ENCODE measurements around the gene TNNT2. TPM values are rescaled to one million over a fixed set of nuclear protein-coding genes. Genes with fewer than 3 reads are reported as not detected.

Gene TNNT2
- total RNA-seq, 1 experiment from 2014 or later, result 6.4 TPM

- peak overlapping the region; percentile 3; the same call in 1 of the 2 replicates for H3K4me2 ChIP-seq
- H3K9me2 ChIP-seq (ENCODE audit: insufficient read depth), result no peaks in the 10 kb centered on the region
- H3K9me3 ChIP-seq (ENCODE audit: insufficient read depth, low read depth), result no peaks in the 10 kb centered on the region
- H2AFZ ChIP-seq, result no peak overlapping the region
- intact Hi-C loops (cut with micrococcal nuclease; ENCODE audit: unreplicated experiment), result loop anchor here (2.0 kb wide), 1 partner anchor 21 kb away; no protein-coding TSS in a partner anchor
- H3F3A ChIP-seq (ENCODE audit: insufficient read depth, low read depth), result no peaks in the 10 kb centered on the region; the same call in 1 of the 2 replicates
- no TSS peak for BruUV-seq (replicated peaks)
- H3K36me3 ChIP-seq (ENCODE audit: low read depth), result no peaks in the 10 kb centered on the region
- H4K20me1 ChIP-seq (ENCODE audit: insufficient read depth), result no peaks in the 10 kb centered on the region
- H3K4me1 ChIP-seq (replicated peaks; ENCODE audit: insufficient read depth), result peaks cover 7% of the 10 kb centered on the region; the same call in 1 of the 2 replicates
- ChIA-PET CTCF (interaction anchor here (0.5 to 1.1 kb wide), 3 partner anchors 10 to 91 kb away, joined by 3 read pairs; no protein-coding TSS in a partner anchor), POLR2A (ENCODE audit: unreplicated experiment) (interaction anchor here (0.6 kb wide), 1 partner anchor 1843 kb away, joined by 3 read pairs; no protein-coding TSS in a partner anchor)
- H3K4me3 ChIP-seq, result no peak overlapping the region
- H3K27ac ChIP-seq, result no peak overlapping the region
- peaks cover 49% of the 10 kb centered on the region for H3K27me3 ChIP-seq (ENCODE audit: insufficient read depth, low read depth)
- no peaks in the 10 kb centered on the region for H3K79me2 ChIP-seq (ENCODE audit: low read depth)
- DNase-seq, result no peak
- TF ChIP-seq CTCF (conservative IDR thresholded peaks at IDR 0.05), result no peak
- TF ChIP-seq EZH2 (IDR thresholded peaks at IDR 0.05; ENCODE audit: low read depth), result no peak
Measured at GRCh38 chr1:201376107-201376463, 1.4 kb downstream of the TNNT2 start.

GRCh38 chr1:201375169-201375568 lies 2.3 kb downstream of the TNNT2 start:
- DNase-seq, result no peak
- Histone ChIP-seq H3F3A (ENCODE audit: insufficient read depth, low read depth) (no peaks in the 10 kb centered on the region; the same call in 1 of the 2 replicates), H3K27ac (no peak overlapping the region), H3K4me3 (no peak overlapping the region), H3K9me2 (ENCODE audit: insufficient read depth) (no peaks in the 10 kb centered on the region), H3K36me3 (ENCODE audit: low read depth) (no peaks in the 10 kb centered on the region), H2AFZ (no peak overlapping the region), H3K9me3 (ENCODE audit: insufficient read depth, low read depth) (no peaks in the 10 kb centered on the region), H3K27me3 (ENCODE audit: insufficient read depth, low read depth) (peaks cover 58% of the 10 kb centered on the region), H3K4me2 (no peak overlapping the region), H3K79me2 (ENCODE audit: low read depth) (no peaks in the 10 kb centered on the region), H4K20me1 (ENCODE audit: insufficient read depth) (no peaks in the 10 kb centered on the region), H3K4me1 (replicated peaks; ENCODE audit: insufficient read depth) (0 out of 2 replicates have a peak, but pooled peaks cover 7% of the 10 kb centered on the region)
- CTCF ChIA-PET, result interaction anchor here (0.5 to 0.7 kb wide), 5 partner anchors 9 to 138 kb away, joined by 3 to 6 read pairs (median 3); no protein-coding TSS in a partner anchor
- intact Hi-C loops (cut with micrococcal nuclease; ENCODE audit: unreplicated experiment), result no loop called here
- TF ChIP-seq CTCF (conservative IDR thresholded peaks at IDR 0.05), result no peak
- TF ChIP-seq EZH2 (IDR thresholded peaks at IDR 0.05; ENCODE audit: low read depth), result no peak
- no TSS peak for BruUV-seq (replicated peaks)
- POLR2A ChIA-PET (ENCODE audit: unreplicated experiment), result interaction anchor here (0.7 kb wide), 1 partner anchor 126 kb away, joined by 4 read pairs; no protein-coding TSS in a partner anchor

GRCh38 chr1:201374364-201374763 lies 3.1 kb downstream of the TNNT2 start:
- Histone ChIP-seq H3K4me1 (replicated peaks; ENCODE audit: insufficient read depth) (0 out of 2 replicates have a peak, but pooled peaks cover 7% of the 10 kb centered on the region), H3K9me2 (ENCODE audit: insufficient read depth) (no peaks in the 10 kb centered on the region), H3F3A (ENCODE audit: insufficient read depth, low read depth) (no peaks in the 10 kb centered on the region), H3K4me2 (no peak overlapping the region), H3K79me2 (ENCODE audit: low read depth) (no peaks in the 10 kb centered on the region), H3K9me3 (ENCODE audit: insufficient read depth, low read depth) (no peaks in the 10 kb centered on the region), H3K36me3 (ENCODE audit: low read depth) (no peaks in the 10 kb centered on the region), H3K4me3 (no peak overlapping the region), H2AFZ (no peak overlapping the region), H4K20me1 (ENCODE audit: insufficient read depth) (no peaks in the 10 kb centered on the region), H3K27ac (no peak overlapping the region), H3K27me3 (ENCODE audit: insufficient read depth, low read depth) (peaks cover 61% of the 10 kb centered on the region)
- TF ChIP-seq CTCF (conservative IDR thresholded peaks at IDR 0.05) (no peak), EZH2 (IDR thresholded peaks at IDR 0.05; ENCODE audit: low read depth) (no peak)
- ChIA-PET POLR2A (ENCODE audit: unreplicated experiment) (no interaction called here), CTCF (no interaction called here)
- DNase-seq, result no peak
- intact Hi-C loops (cut with micrococcal nuclease; ENCODE audit: unreplicated experiment), result no loop called here
- no TSS peak for BruUV-seq (replicated peaks)

All from PC-9 (cell line).